ENCODE results near the gene ZDHHC3.

DNA sequence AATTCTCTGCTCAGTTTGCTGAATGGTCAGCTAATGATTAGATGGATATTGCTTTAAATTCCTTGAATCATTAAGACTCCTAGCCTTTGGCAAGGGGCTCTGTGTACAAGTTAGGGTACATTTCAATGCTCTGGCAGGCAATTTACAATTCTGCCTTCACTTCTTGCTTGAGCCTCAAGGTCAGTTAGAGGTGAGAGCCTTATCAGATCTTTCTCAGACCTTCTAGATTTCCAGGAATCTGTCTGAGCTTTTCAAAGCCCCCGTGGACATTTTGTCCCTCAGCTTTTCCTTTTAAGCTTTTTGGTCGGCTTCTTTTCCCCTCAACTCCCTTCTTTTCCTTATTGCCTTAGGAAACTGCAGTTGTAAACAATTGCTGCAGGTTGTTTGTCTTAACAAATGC lies 66.9 kb downstream of the ZDHHC3 start:
- no peak for TF ChIP-seq EZH2 (IDR thresholded peaks at IDR 0.05; ENCODE audit: borderline replicate concordance, low read depth, low read length, poor library complexity, severe bottlenecking)
- TF ChIP-seq CTCF (conservative IDR thresholded peaks at IDR 0.05; ENCODE audit: low read depth, low read length) = no peak

Data from A673 (cell line).